ENCODE measurements around the gene INHBC.

GRCh38 chr12:57389033-57389432, 45.6 kb upstream of the INHBC start:
- TF ChIP-seq POLR2AphosphoS5 (IDR thresholded peaks at IDR 0.05) (no peak), POLR2A (IDR thresholded peaks at IDR 0.05) (no peak)
